ENCODE results near the gene SDK2.

The SDK2 gene

DNA sequence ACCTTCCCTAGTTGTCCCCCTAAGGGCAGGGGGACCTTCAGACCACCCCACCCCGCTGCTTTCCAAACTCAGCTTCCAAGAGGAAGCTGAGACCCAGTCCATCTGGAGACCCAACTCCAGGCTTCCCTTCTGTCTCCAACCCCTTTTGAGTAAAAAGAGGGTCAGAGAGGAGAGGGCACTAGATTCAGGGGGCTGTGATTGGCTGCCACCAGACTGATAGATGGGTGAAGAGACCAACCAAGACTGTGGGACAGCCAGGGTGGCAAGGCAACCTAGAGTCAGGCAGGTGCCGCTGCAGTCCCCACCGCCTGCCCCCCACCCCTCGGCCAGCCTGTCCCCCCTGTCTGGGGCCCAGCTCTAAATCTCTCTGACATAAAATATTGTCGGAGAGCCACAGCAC lies 92.5 kb downstream of the SDK2 start:
- DNase-seq: peak; percentile 29

DNA sequence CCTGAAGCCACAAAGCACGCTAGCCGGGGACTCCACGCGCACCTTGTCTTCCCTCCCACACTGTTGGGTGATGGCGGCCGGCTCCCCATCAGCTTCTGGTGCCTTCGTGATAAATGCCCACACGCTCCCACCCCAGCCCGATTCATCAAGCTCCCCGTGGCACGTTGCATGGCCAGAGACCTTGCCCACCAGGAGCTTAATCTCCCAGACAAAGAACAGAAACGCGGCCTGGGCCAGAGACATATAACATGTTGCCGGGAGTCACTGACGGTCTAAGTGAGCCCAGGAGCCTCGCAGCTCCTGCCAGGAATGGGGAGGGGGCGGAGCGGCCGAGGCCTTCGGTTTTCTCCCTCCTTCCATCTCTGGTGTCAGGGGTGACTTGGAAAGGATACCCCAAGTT lies 93.1 kb downstream of the SDK2 start:
- DNase-seq: no peak

DNA sequence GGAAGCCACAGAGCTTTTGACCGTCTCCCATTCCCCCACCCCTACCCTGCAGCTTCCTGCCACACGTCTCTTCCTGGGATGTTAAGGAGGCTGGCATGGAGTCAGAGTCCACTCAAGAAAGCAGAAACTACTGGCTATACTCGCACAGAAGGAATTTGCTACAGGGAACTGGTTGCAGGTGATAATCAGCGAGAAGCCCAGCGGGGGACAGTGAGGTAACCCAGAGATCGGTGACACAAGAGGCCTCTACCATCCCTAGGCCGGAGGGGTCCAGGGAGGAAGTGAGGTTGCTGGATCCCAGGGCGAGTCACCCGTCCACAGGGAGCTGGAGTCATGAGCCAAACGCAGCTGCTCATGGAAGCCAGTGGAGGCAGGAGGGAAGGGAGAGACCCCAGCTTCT lies 93.7 kb downstream of the SDK2 start:
- DNase-seq: no peak

DNA sequence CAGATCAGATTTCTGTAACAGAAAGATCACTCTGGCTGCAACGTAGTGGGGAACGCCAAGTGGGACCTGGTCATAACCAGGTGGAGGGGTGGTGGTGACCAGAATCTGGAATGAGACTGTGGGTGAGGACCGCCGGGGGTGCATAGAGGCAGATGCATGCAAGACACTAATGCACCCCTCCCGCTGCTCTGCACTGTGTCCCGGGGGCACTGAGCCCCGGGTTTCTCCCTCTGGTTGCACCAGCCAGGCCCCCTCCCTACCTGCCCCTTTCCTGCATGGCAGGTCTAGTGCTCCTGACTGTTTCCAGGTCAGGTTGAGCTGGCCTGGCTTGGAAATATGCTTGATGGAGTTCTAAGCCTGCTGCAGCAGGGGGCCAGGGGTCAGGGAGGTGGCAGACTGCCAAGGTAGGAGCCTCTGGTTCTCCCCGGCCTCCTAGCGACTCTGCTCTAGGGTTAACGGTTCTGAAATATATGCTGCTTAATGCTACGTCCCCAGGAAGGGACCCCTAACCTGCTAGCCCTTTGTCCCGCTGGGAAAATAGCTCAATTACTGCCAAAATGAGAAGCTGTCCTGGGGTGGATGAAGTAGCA lies 94.3 kb downstream of the SDK2 start:
- DNase-seq: no peak

DNA sequence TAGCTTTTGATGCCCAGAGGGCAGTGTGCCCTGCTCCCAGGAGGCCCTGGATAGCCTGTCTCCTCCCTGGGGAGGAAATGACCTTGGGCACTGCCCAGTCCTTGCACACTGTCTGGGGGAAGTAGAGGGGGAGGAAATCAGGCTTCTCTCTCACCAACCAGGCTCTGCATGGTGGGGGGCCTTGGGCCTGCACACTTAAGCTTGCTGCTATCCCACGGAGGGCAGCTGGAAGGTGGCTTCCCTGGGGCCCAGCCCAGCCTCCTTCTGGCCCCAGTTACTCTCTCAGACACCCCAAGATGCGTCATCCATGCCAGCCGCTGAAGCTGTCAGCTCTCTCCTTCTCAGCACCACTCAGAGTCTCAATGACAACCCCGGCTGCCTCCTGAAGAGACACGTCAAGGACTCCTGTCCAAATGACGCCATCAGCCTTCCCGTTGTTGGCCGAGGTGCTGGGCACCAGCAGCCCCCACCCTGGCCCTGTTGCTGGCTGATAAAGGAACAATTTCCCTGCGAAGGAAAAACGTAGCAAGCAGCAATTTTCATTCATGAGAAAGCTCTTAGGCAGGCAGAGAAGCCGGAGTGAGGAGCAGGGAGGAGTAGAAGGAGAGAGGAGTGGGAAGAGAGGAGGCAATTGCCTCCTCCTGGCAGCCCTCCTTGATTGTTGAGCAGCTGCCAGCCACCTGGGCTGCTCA lies 95.5 kb downstream of the SDK2 start:
- no peak for DNase-seq

DNA sequence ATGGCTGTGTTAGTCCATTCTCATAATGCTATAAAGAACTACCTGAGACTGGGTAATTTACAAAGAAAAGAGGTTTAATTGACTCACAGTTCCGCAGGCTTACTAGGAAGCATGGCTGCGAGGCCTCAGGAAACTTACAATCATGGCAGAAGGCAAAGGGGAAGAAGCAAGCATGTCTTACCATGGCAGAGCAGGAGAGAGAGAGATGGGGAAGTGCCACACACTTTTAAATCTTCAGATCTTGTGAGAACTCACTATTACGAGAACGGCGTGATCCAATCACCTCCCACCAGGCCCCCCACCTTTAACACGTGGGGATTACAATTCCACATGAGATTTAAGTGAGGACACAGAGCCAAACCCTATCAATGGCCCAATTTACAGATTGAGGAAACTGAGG lies 96.5 kb downstream of the SDK2 start:
- DNase-seq: no peak

DNA sequence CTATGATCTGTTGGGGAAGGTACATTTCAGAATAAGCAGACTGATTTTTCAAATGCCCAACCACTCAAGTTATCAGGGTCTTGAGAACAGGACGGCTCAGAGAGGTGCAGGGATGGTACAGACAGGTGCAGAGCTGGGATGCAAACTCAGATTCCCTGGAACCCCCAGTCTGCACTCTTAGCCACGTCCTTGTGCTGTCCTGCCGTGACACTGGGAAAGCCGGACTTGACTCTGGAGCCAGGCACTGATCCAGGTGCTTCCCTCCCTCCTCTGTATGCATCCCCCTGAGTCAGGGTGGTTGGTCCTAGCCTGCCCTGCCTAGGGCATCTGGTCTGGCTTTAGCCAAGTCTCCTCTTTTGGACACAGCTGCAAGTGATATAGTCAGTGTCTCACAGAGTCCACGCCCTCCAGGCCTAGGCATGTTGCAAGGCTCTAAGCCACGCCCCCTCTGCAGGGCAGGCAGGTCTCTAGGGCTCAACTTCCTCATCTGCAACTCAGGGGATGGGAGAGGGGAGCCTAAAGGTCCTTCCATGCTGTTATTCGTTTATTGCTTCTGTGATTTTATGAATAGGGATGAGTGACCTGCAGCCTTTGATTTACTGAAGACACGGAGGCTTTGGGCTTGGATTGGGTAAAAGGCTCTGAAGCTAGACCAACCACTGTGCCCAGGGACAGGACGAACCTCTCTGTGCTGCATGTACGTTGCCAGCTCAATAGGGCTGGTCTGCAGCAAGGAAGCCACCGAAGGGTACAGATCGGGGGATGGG lies 97.3 kb downstream of the SDK2 start:
- peak; percentile 24 for DNase-seq

DNA sequence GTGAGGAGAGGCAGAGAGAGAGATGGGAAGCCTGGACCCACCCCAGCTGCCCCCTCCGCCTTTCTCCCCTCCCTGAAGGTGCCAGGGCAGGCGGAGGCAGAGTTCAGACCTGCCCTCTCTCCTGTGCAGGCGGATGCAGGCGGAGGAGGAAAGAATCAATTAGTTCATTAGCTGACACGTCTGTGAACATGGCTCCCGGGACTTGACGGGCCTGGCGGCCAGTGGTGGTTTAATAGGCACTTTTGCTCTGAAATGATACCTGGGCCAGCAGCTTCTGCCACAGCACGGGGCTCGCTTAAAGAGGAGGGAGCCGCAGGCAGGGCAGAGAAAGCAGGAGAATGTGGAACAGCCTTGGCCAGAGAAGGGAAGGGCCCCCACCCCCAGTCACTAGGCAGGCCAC lies 98.1 kb downstream of the SDK2 start:
- DNase-seq: no peak

DNA sequence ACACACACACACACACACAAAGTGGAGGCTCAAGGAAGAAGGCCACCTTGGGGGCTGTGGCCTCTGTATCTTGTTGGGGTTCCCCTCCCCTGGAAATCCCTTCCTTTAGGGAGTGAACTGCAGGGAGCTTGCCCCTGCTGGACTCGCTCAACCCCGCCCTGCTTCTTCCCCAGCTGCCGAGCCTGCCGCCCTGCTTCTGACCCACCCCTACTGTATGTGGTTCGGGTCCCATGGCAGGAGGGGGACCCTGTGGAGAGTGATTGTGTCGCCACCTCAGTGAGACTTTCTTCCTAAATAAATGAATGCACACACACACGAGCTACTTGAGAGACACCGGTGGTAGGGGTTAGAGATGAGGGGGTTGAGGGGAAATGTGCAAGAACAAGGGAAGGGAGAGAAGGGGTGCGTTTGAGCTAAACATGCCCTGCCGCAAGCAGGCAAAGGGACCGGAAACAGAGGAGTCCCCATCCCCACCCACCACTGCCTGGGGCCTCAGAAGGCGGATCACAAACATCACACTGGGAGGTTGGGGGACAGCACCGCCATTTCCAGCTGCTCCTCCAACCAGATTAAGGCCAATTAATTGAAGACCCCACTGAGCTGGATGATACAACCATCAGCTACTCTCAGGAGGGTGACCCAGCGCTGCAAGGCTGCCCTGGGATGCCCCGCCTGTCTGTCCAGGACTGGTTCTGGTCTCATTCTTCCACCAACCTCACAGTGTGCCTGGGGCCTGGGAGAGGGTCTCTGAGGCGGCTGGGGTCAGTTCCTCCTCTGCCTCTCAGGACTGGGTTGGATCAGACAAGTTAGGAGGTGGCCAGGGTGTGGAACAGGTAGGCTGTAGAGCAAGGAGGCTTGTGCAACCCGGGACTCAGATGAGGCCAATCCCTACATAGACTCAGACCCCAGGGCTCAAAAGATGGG lies 98.9 kb downstream of the SDK2 start:
- DNase-seq: no peak

DNA sequence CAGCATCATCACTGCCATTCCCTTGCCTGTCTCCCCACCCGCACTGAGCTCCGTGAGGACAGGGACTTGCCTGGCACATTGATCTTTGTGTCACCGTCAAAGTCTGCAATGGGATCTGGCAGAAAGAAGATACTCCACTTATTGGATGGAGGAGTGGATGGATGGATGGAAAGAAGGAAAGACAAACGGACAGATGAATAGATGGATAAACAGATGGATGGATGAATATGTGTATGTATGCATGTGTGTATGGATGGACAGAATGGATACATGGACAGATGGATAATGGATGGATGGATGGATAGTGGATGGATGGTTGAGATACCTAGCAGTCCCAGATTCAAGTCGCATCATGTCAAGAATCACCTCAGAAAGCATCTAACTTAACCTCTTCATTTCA lies 99.9 kb downstream of the SDK2 start:
- DNase-seq: no peak

DNA sequence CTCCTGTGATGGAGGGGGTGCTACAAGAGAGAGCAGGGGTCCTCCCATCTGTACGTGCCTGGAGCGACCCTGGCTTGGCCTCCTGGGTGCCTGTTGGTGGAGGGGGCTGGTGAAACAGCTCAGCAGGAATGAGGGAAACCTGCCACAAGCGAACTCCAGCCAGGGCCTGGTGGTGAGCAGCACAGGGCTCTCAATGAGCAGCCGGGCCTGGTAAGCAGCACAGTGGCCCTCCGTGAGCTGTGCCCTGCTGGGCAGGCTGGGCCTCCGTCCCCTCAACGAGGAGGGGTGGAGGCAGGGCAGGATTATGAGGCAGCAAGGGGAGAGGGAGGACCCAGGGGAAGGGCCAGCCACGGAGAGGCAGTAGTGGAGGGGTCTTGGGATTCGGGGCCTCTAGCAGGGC lies 101.9 kb downstream of the SDK2 start:
- DNase-seq: no peak

DNA sequence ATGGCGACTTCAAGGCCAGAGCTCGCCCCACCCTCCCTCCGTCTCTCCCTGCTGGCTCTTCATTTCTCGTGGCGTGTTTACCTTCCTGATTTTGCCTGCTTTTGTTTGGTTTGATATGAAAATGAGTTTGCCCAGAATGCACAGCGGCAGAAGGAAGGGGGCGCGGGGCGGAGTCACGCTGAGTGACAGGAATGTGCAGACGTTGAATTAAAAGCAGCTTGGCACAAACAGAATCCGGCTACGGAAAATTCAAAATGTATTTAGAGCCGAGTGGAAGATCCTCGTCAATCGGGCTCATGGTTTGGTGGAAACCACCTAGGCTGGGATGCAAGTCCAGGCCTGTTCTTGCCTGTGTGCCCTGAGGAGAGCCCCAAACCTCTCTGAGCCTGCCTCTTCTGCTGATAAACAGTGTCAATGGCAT lies 102.7 kb downstream of the SDK2 start:
- DNase-seq: no peak

DNA sequence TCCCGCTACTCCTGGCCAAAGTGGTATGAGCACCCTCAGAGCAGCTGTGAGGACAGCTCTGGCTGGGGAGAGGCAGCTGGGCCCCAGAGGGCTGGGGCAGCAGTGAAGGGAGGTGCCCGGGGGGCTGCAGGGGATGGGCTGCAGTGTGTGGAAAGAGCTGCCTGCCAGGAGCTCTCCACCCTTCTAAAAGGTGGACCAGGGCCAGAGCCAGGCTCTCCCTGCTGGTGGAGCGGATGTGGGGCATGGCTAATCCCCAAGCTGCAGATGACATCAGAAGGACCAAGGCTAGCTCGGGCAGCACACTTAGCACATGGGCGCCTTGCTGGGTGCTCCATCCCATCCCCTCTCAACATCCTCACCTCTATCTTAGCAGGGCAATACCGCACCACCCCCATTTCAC lies 103.1 kb downstream of the SDK2 start:
- DNase-seq: no peak

DNA sequence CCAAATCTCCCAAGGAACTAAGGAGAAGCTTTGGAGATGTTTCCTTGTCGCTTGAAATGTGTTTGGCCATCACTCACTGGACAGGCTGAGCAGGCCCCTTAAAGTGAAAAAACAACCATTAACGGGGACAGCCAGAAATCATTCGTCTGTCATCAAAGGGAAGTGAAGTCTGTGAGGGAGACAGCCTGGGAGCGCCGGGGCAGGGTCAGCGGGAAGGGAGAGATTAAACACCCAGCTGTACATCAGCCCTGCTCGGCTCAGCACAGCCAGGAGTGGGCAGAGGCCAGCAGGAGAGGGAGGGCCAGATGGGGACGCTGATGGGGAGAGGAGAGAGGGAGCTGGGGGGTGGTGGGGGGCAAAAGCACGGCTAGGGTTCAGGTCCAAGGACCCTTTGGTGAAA lies 105.1 kb downstream of the SDK2 start:
- DNase-seq: no peak

DNA sequence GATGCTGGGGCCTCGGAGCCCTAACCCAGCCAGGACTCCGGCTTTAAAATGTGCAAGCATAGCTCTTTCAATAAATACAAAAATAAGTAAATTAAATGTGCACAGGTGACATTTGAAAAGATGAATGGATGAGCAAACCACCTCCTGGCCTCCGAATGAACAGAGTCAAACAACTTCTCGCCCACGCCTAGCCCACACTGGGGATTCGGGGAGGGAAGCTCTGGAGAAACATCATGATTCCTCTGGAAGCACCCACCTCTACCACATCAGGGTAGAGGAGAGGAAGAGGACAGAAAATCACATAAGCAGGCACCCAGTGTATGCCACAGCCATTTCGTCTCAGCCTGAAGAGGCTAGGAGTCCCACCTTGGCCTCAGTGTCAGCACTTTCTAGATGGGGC lies 105.8 kb downstream of the SDK2 start:
- DNase-seq: no peak

DNA sequence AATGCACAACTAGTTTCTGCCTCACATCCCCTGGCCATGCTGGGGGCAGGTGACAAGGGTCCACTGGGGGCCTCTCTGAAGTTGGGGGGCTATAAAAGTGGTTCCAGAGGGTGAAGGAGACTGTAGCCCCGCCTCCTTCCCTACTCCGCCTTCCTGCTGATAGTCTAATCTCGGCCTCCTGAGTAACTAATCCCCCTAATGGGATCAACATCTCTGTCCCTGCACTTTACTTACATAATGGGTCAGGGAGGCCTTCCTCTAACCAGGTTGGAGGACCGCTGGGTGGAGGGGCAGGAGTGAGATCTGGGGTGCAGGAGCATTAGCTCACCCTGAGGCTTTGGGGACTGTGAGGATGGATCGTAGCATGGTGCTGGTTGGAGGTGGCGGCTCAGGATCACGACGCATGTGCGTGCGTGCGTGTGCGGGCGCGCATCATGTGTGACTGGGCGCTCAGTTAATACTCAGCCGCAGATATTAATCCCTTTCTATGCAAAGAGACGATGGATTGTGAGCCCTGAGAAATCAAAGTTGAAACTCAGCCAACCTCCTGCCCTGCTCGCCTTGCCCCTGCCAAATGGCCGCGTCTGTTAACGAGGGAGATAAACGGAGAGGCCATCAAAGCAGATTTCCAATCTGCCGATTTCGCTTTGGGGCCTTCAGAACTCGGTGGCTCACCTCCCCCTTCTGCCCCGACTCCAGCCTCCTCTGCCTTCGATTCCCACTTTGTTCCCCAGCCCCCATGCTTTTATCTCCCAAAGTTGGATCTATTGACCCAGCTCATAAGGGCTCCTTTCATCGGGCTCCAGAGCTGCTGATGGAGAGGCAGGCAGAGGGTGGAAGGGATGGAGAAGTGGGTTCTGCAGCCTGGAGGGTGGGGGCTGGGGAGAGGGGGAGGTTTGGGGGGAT lies 107.3 kb downstream of the SDK2 start:
- DNase-seq: no peak

DNA sequence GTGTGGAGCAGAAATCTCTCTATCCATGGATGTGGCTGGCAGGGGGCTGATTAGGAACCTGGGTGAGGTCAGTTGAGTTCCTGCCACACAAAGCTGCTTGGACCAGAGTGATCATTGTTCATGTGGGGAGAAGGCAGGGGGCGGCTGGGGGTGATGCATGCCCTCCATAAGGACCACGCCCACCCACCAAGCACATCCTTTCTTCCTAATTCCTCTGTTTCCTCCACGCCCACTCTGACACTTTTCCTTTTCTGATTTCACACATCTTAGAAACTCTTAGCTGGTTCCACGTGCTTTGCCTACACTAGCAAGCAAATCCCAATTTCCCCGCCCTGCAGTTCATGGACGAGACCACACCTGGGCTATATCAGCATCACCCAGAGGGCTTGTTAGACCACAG lies 108.5 kb downstream of the SDK2 start:
- no peak for DNase-seq

DNA sequence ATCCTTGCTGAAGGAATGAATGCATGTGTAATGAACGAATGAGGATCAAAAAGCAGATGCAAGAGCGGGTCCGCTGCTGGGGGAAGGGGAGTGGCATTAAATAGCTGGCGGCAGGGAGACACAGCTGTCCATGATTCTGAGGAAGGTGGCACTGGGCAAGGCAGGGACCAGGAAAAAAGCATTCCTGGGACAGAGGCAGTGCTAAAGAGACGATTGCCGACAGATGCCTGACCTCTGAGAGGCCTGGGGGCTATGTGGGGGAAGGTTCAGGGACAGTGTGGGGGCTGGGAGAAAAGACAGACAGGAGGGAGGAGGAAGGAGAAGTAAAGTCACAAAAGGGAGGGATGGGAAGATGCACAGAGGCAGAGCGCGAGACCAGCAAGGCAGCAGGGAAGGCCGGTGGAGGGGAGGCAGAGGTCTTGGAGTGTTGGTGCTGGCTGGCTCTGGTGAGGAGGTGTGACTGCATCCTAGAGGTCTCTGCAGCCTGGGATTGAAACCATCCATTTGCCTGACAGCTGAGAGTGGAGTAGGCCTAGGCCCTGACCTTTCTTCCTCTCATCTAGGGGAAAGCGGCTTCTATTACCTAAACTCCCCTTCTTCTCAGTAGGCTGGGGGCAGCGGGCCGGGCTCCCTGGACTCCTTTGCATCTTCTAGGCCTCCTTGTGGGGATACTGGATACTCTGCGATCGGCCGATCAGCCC lies 109.9 kb downstream of the SDK2 start:
- DNase-seq: no peak

DNA sequence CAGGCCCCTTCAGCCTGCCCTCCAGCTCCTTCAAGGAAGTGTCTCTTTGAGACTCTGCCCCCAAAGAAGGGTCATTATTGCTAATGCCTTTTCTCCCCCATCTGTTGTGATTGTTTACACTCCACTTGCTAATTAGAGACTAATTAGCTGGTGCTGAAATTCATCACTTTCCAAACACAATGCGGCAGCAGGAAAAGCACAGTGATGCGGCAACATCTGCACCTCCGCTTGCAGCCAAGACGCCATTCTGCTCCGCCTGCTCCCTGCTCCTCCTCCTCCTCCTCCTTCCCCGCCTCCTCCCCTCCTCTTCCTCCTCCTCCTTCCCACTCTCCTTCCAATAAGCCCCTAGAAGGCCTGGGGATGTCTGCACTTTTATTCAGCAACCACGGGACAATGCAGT lies 110.5 kb downstream of the SDK2 start:
- DNase-seq: no peak

DNA sequence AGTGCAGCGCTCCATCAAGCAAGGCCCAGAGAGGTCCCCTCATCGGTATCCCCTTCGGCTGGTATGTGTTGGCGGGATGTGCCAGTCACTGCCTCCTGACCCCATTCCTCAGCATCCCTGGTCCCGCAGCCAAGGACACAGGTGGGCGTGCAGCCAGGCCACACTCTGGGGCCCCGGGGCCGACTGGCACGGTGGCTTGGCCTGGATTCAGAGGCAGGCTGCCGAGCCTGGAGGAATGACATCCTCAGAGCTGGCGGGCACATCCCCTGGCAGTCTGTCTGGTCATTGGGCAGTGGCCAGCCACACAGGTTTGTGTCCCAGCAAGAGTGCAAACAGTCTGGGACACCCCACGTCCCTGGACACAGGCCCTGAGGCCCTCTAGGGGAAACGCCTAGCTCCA lies 111.1 kb downstream of the SDK2 start:
- DNase-seq: no peak

DNA sequence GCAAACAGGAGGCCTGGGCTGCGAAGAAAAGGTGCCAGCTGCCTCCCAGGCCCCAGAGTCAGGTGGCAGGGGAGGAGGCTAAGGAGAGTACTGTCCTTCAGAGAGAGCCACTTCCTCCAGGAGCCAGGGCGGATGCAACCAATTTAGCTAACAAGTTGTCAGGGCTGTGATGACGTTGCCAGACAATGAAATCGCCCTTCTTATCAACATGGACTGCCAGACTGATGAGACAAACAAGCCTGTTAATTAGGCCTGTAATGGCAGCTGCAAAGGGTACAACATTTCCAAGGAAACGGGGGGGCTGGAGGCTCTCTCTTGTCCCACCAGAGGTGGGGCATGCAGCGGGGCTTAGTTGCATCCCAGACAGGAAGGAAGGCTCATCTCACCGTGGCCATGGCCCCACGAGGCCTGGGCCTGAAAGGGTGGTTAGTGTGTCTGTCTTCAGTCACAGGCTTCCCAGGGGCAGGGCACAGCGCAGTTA lies 111.8 kb downstream of the SDK2 start:
- no peak for DNase-seq
